GM19372 (cell line): ENCODE measurements around the gene CACNA1C.

Source experiments
- ATAC-seq: cut with Tn5 transposase; IDR thresholded peaks from one replicate; pipeline ENCODE4 v1.9.1; 2021; ENCODE audit warnings: mild to moderate bottlenecking, low read depth, moderate library complexity; ENCODE audit not compliant: unreplicated experiment

CACNA1C gene

GRCh38 chr12:2586156-2587038 lies 533.6 kb downstream of the CACNA1C start:
- no peak for ATAC-seq

- no peak for ATAC-seq
Measured at GRCh38 chr12:2588345-2588744, 535.6 kb downstream of the CACNA1C start.

GRCh38 chr12:2589381-2589780 lies 536.6 kb downstream of the CACNA1C start:
- no peak for ATAC-seq

- no peak for ATAC-seq
Measured at GRCh38 chr12:2593045-2593444, 540.3 kb downstream of the CACNA1C start.

- ATAC-seq, result no peak
Measured at GRCh38 chr12:2596441-2596840, 543.7 kb downstream of the CACNA1C start.

GRCh38 chr12:2605301-2605700 lies 552.5 kb downstream of the CACNA1C start:
- no peak for ATAC-seq

GRCh38 chr12:2606186-2606910 lies 553.6 kb downstream of the CACNA1C start:
- no peak for ATAC-seq

- no peak for ATAC-seq
Measured at GRCh38 chr12:2607881-2608607, 555.3 kb downstream of the CACNA1C start.

GRCh38 chr12:2608608-2608945 lies 555.8 kb downstream of the CACNA1C start:
- no peak for ATAC-seq

GRCh38 chr12:2609020-2609419 lies 556.2 kb downstream of the CACNA1C start:
- ATAC-seq, result no peak

GRCh38 chr12:2610358-2610757 lies 557.6 kb downstream of the CACNA1C start:
- ATAC-seq, result no peak

- no peak for ATAC-seq
Measured at GRCh38 chr12:2613326-2614073, 560.7 kb downstream of the CACNA1C start.

- ATAC-seq, result no peak
Measured at GRCh38 chr12:2614341-2614740, 561.6 kb downstream of the CACNA1C start.

GRCh38 chr12:2615665-2616402 lies 563.0 kb downstream of the CACNA1C start:
- ATAC-seq, result no peak

GRCh38 chr12:2616763-2617162 lies 564.0 kb downstream of the CACNA1C start:
- no peak for ATAC-seq

GRCh38 chr12:2617365-2617764 lies 564.6 kb downstream of the CACNA1C start:
- no peak for ATAC-seq

GRCh38 chr12:2618291-2618995 lies 565.7 kb downstream of the CACNA1C start:
- no peak for ATAC-seq

- no peak for ATAC-seq
Measured at GRCh38 chr12:2619136-2619535, 566.3 kb downstream of the CACNA1C start.

GRCh38 chr12:2622460-2622859 lies 569.7 kb downstream of the CACNA1C start:
- no peak for ATAC-seq
